Rectal smooth muscle tissue (tissue), 1 donor: ENCODE measurements around the gene TMEM138.

Experiments
- H3K27ac ChIP-seq: one replicate; pipeline ENCODE4 v1.7.0; 2013; ENCODE audit warnings: low read depth, low read length, inconsistent platforms
- H3K27me3 ChIP-seq: one replicate; pipeline ENCODE4 v1.7.0; 2013; ENCODE audit warnings: low read length; ENCODE audit not compliant: control insufficient read depth, insufficient read depth
- H3K36me3 ChIP-seq: one replicate; pipeline ENCODE4 v1.7.0; 2013; ENCODE audit warnings: low read length; ENCODE audit not compliant: control insufficient read depth, insufficient read depth
- H3K4me1 ChIP-seq: one replicate; pipeline ENCODE4 v1.7.0; 2013; ENCODE audit warnings: low read length; ENCODE audit not compliant: control insufficient read depth, insufficient read depth
- H3K4me3 ChIP-seq: one replicate; pipeline ENCODE4 v1.7.0; 2013; ENCODE audit warnings: low read length
- H3K9ac ChIP-seq: one replicate; pipeline ENCODE4 v1.7.0; 2013; ENCODE audit warnings: low read length

Gene TMEM138

DNA sequence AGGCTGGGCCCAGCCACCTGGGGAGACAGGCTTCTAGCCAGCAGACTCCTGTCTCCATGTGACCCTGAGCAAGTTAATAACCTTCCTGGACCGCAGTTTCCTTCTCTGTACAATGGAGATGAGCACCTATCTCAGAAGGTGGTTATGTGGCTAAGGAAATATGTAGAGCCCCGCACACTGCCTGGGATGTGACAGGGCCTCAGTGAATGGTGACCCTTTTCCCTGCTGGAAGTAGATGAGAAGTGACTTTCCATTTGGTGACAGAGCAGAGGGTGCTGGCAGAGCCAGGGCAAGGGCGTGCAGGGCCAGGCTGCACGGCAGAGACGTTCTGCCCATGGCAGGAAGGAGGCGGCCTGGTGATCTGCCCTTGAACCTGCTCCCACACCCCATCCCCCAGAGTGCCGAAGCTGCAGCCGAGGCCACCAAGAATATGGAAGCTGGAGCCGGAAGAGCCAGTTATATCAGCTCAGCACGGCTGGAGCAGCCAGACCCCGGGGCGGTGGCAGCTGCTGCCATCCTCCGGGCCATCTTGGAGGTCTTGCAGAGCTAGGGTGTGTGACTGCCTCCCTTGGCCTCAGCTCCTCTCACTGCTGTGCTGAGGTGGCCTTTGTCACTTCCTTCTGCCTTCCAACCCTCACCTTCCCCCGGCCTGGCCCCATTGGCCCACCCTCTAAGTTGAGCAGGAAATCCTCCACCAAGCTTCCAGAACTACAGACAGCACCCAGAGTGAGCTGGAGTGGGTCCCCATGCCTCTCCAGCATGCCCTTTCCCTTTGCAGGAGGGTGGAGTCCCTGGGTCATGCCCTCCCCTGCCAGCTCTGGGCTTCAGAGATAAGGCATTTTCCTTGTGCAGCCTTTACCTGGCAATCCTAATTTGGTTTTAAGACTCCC lies 16.0 kb upstream of the TMEM138 start:
- peaks cover 22% of the 10 kb centered on the region for H3K36me3 ChIP-seq
- H3K27me3 ChIP-seq: no peaks in the 10 kb centered on the region
- no peak overlapping the region for H3K9ac ChIP-seq
- H3K4me1 ChIP-seq: no peaks in the 10 kb centered on the region
- H3K27ac ChIP-seq: no peak overlapping the region
- H3K4me3 ChIP-seq: no peak overlapping the region

DNA sequence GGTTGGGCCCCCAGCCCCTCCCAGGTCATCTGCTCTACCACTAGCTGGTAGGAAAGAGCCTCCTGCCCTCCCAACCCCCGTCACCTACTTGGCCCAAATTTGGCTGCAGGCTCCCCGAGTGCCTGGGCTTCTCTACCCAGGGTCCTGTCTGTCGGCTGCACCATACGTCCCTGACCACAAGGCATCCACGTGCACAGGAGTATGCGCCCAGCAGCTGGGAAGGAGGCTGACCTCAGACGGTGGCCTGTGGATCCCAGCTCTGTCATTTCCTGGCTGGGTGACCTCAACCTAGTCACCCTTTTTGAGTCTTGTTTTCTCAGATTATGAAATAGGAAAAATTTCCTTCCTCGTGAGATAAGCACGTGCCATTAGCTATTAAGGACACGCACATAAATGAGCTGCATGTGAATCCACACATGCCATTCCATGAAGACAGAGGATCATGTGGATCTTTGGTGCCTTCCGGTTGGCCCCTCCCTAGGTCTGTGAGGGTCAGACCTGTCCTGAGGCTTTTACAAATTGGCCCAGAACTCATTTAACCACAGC lies 14.2 kb upstream of the TMEM138 start:
- Histone ChIP-seq H3K36me3 (peaks cover 29% of the 10 kb centered on the region), H3K9ac (no peak overlapping the region), H3K27ac (no peak overlapping the region), H3K27me3 (no peaks in the 10 kb centered on the region), H3K4me3 (no peak overlapping the region), H3K4me1 (no peaks in the 10 kb centered on the region)

DNA sequence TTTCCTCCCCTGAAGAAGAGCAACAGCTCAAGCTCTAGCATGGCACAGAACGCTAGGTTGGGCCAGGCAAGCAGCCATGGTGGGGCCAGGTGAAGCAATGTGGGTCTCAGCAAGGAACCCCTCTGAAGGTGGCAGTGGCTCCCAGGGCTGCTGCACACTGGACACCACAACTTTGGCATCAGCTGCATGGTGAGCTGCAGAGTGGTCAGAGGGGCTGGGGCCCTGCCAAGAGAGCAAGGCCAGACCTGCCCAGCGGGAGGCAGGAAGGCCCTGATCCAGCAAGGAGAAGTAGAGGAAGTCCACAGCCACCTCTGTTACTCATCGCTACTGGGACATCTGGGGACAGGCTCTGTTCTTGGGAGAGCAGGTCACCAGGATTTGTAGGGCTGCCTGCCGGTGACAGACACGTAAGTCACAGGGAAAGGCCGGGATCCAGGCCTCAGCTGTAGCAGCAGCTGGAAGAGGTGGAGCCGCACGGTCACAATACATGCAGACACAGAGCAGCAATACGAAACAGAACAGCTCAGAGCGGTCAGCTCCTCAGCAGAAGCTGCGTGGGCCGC lies 12.9 kb upstream of the TMEM138 start:
- Histone ChIP-seq H3K4me1 (no peaks in the 10 kb centered on the region), H3K27ac (no peak overlapping the region), H3K4me3 (no peak overlapping the region), H3K36me3 (peaks cover 38% of the 10 kb centered on the region), H3K9ac (no peak overlapping the region), H3K27me3 (no peaks in the 10 kb centered on the region)

DNA sequence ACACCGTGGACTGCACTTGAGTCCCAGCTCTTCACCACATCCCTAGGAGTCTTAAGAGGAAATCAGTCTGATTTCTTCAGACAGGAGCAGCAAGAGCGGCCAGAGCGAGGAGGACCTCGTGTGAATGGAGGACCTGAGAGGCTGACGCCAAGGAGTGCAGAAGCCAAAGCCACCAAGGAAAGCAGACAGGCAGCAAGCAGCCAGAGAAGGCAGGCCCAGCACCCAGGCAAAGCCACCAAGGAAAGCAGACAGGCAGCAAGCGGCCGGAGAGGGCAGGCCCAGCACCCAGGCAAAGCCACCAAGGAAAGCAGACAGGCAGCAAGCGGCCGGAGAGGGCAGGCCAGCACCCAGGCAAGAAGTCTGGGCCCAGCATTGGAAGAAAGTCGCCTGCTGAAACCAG lies 12.3 kb upstream of the TMEM138 start:
- H3K36me3 ChIP-seq: peaks cover 38% of the 10 kb centered on the region
- H3K9ac ChIP-seq: no peak overlapping the region
- H3K27me3 ChIP-seq: no peaks in the 10 kb centered on the region
- no peak overlapping the region for H3K27ac ChIP-seq
- H3K4me1 ChIP-seq: no peaks in the 10 kb centered on the region
- H3K4me3 ChIP-seq: no peak overlapping the region

DNA sequence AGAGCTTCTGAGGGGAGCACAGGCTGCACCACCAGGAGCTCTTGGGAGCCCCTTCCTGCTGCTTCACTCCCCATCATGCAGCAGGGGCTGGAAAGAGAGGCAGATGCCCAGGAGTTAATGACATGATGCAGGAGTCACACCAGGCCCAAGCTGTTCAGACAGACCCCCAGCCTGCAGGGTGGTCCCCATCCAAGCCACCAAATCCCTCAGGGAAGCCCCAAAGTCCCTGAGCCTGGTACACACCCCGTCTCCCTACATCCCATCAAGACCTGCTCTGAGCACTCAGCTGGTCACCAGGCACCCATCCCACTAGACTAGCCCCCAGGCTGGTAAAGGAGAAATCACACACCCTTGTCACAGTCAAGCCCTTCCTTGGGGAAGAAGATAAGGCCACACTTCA lies 11.8 kb upstream of the TMEM138 start:
- peaks cover 38% of the 10 kb centered on the region for H3K36me3 ChIP-seq
- H3K27me3 ChIP-seq: no peaks in the 10 kb centered on the region

DNA sequence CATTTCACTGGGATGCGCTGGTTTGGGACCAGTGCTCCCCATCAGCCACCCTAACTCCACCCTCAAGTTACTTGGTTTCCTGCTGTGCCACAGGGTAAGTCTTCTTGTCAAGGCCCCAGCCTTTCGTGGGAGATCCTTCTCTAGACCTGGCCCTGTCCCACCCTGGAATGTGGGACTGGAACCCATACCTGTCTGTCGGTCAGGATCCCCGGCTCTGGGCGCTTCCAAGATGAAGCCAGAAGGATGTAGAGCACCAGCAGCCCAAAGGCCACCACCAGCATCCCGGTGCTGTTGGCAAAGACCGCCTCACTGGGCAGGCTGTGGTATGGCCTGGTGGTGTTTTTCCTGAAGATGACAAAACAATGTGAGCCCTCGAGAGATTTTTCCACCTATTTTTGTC lies 11.4 kb upstream of the TMEM138 start:
- Histone ChIP-seq H3K27me3 (no peaks in the 10 kb centered on the region), H3K9ac (no peak overlapping the region), H3K27ac (no peak overlapping the region), H3K4me3 (no peak overlapping the region), H3K36me3 (peaks cover 38% of the 10 kb centered on the region), H3K4me1 (no peaks in the 10 kb centered on the region)

More for the DNA sequence above, 11.8 kb upstream of the TMEM138 start:
- H3K4me3 ChIP-seq: no peak overlapping the region
- no peak overlapping the region for H3K9ac ChIP-seq
- no peak overlapping the region for H3K27ac ChIP-seq
- H3K4me1 ChIP-seq: no peaks in the 10 kb centered on the region

DNA sequence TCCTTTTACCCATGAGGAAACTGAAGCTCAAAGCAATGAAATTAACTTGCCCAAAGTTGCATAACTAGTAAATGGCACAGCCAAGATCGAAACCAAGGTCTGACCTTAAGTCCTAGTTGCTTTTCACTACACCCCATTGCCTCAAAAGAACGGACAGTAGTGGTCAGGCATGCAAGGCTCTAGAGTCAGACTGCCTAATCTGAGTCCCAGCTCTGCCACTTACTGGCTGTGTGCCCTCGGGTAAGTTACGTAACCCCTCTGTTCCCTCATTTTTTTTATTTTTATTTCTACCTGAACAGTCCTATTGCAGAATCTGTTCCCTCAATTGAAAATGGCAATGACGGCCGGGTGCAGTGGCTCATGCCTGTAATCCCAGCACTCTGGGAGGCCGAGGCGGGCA lies 10.1 kb upstream of the TMEM138 start:
- H3K36me3 ChIP-seq: peaks cover 38% of the 10 kb centered on the region
- H3K27ac ChIP-seq: no peak overlapping the region
- H3K4me1 ChIP-seq: no peaks in the 10 kb centered on the region
- no peak overlapping the region for H3K4me3 ChIP-seq
- H3K9ac ChIP-seq: no peak overlapping the region
- no peaks in the 10 kb centered on the region for H3K27me3 ChIP-seq

DNA sequence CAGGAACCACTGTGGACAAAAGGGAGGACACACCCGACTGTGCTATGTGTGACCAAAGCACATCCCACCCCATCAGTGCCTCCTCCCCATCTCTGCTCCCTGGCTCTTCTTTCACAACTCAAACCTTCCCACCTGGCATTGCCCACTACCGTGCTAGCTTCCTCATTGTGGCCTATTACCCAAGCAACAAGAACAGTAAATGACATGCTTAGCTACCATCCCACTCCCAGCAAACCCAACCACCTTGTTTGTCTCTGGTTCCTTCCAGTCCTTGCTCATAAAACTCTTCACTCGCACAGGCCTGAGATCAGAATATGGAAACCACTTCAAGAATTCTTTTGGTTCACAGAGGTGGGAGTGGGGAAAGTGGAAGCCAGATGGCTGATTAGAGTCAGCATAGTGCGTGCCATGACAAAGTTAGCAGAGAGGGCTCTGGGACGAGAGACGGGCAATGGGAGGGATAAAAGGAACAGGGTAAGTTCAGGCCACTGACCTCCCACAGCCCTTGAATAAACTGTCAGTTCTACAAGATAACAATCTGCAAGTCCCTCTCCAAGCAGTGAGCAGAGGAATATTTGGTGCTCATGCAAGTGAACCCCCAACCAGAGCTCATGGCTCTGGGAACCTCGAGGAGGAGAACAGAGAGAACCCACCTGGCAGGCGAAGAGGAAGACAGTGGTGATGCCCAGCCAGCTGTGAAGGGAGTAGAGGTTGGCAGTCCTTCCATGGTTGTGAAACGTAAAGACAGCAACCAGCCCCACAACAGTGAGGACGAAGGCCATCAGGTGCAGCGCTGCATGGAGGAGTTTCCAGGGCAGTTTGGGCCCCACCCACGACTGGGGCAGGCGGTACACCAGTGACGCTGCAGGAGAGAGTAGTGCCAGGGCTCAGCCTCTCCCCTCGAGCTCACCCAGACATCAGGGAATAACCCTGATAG lies 8.8 kb upstream of the TMEM138 start:
- H3K4me3 ChIP-seq: no peak overlapping the region
- no peaks in the 10 kb centered on the region for H3K4me1 ChIP-seq
- no peak overlapping the region for H3K27ac ChIP-seq
- H3K36me3 ChIP-seq: peaks cover 38% of the 10 kb centered on the region
- no peak overlapping the region for H3K9ac ChIP-seq
- H3K27me3 ChIP-seq: no peaks in the 10 kb centered on the region

DNA sequence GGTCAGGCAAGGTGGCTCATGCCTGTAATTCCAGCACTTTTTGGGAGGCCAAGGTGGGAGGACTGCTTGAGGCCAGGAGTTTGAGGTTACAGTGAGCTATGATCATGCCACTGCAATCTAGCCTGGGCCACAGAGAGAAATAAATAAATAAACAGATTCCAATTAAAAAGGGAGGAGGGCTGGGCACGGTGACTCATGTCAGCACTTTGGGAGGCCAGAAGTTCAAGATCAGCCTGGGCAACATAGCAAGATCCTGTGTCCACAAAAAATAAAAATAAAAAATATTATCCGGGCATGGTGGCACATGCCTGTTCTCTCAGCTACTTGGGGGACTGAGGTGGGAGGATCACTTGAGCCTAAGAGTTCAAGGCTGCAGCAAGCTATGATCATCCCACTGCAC lies 8.0 kb upstream of the TMEM138 start:
- Histone ChIP-seq H3K27ac (no peak overlapping the region), H3K4me3 (no peak overlapping the region)

DNA sequence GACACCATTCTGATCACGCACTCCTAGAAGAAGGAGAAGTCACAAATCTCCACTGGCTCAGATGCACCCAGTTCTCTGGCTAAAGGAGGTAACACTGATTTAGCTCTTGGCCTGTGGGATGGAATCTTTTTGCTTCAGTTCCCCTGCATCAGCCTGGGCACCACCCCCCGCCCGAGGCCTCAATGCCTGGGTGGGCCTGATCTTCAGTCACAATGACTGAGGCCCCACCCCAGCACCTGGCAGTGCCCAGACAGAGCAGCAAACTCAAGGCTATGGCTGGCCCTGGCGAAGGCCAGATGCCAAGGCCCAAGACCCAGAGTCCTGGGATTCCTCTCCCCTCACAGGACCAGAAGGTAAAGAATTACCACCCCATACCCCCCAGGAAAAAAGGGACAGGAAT lies 5.5 kb upstream of the TMEM138 start:
- Histone ChIP-seq H3K27me3 (no peaks in the 10 kb centered on the region), H3K9ac (no peak overlapping the region), H3K4me3 (no peak overlapping the region), H3K27ac (no peak overlapping the region), H3K36me3 (peaks cover 17% of the 10 kb centered on the region), H3K4me1 (peaks cover 5% of the 10 kb centered on the region)

More for the DNA sequence above, 8.0 kb upstream of the TMEM138 start:
- Histone ChIP-seq H3K9ac (no peak overlapping the region), H3K36me3 (peaks cover 32% of the 10 kb centered on the region), H3K4me1 (no peaks in the 10 kb centered on the region), H3K27me3 (no peaks in the 10 kb centered on the region)

DNA sequence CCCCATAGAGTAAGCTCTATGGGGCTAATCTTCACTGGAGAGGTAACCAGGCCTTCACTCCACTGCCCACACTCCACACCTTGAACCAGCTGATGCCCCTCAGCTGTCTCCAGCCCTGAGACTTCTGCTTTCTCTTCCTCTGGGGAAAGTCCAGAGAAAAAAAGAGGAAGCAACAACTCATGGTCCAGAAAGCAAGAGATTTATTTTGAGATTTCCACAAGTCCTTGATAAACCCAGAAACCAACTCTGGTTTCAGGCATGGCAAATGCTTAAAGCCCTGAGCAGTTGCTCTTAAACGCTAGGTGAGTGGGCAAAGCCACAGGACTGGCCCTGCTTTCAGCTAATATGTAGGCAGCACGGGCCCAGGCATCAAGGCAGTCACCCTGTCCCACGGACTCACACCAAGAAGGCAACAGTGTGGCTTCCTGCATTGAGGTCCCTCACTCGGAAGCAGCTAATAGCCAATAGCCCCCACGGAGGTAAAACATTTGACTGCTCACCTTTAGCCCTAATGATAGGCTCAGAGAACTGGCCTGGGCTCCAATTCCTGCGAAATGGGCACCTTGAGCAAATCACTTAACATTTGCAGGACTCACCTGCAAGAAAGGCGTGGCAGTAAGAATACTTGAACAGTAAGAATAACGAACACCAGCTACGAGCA lies 4.8 kb upstream of the TMEM138 start:
- no peak overlapping the region for H3K27ac ChIP-seq
- H3K27me3 ChIP-seq: no peaks in the 10 kb centered on the region
- H3K4me3 ChIP-seq: no peak overlapping the region
- H3K36me3 ChIP-seq: peaks cover 13% of the 10 kb centered on the region
- H3K9ac ChIP-seq: no peak overlapping the region
- peaks cover 5% of the 10 kb centered on the region for H3K4me1 ChIP-seq

DNA sequence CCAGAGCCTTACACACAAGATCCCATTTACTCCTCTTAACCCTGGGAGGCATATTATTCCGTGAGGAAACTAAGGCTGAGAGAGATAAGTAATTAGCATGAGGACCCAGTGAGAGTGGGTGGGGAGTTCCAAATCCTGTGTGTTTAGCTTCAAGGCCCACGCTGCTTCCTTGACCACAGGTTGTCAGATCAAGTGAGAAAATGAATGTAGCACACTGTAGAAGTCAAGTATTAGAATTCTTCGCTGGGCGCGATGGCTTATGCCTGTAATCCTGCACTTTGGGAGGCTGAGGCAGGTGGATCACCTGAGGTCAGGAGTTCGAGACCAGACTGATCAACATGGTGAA lies 4.3 kb upstream of the TMEM138 start:
- Histone ChIP-seq H3K27me3 (no peaks in the 10 kb centered on the region), H3K36me3 (peaks cover 10% of the 10 kb centered on the region), H3K4me1 (peaks cover 5% of the 10 kb centered on the region), H3K9ac (no peak overlapping the region), H3K4me3 (no peak overlapping the region), H3K27ac (no peak overlapping the region)
